ENCODE measurements around the gene ZNF837.

ZNF837 gene

DNA sequence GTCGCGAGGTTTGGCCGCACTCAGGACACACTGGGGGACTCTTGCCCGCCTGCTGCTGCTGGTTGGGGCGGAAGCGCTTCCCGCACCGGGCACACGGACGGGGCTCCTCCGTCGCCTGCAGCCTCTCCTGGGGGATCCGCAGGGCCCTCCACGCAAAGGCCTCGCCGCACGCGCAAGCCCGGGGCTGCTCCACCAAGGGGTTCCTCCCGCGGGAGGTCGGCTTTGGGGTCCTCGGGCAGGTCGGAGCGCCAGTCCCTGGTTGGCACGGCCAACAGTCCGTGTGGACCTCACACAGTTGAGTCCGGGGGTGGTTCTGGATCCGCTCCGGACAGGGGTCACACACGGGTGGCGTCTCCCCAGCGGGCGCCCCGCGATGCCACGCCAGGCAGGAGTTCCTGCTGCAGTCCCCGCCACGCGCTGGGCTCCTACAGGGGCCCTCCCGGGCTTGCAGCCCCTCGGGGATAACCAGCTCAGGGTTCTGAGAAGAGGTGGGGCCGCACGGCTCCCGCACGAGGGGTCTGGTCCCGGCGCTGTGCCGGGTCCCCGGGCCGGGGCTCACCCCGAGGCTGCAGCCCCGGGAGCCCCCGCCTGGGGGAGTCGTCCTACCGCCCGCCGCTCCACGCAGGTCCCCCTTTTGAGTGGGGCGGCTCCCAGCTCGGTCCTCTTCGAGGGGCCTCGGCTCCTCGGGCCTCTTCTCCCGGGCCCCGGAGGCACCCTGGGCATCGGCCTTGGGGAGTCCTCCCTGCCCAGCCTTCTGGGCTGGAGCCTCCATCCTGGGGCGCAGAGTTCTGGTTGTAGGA is 12.1 kb downstream of the ZNF837 start:
- Mint-ChIP-seq H3K9me3 (no peaks in the 10 kb centered on the region), H3K4me3 (no peak overlapping the region)

DNA sequence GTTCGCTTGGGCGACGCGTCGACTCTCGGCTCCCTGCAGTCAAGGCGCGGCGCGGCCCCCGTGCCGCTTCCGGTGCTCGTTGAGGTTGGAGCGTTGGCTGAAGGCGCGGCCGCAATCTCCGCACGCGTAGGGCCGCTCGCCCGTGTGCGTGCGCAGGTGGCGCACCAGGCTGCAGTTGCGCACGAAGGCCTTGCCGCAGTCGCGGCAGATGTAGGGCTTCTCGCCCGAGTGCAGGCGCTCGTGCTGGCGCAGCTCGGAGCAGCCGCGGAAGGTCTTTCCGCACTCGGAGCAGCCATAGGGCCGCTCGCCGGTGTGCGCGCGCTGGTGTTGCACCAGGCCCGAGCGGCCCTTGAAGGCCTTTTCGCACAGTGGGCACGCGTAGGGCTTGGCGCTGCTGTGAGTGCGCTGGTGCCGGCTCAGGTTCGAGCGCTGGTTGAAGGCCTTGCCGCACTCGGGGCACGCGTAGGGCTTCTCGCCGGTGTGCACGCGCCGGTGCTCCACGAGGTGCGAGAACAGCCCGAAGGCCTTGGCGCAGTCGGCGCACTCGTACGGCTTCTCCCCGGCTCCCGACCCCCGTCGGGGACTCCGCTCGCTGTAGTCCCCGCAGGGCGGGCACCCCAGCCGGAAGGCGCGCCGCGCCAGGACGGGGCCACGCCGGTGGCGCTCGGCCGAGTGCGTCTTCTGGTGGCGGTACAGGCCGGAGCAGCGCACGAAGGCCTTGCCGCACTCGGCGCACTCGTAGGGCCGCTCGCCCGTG is 13.0 kb downstream of the ZNF837 start:
- peaks cover 5 to 19% of the 10 kb centered on the region in 2 donors for H3K4me1 Mint-ChIP-seq
- DNase-seq = no peak
- no peak overlapping the region for H3K4me3 Mint-ChIP-seq
- H3K27me3 Mint-ChIP-seq = no peaks in the 10 kb centered on the region
- no peak overlapping the region for H3K27ac Mint-ChIP-seq
- H3K9me3 Mint-ChIP-seq = no peaks in the 10 kb centered on the region
- no peak for ATAC-seq (replicated peaks)
- peaks cover 9 to 11% of the 10 kb centered on the region in 2 donors for H3K36me3 Mint-ChIP-seq

More for the DNA sequence above, 12.1 kb downstream of the ZNF837 start:
- H3K27ac Mint-ChIP-seq = no peak overlapping the region
- H3K27me3 Mint-ChIP-seq = no peaks in the 10 kb centered on the region
- peaks cover 9 to 11% of the 10 kb centered on the region in 2 donors for H3K36me3 Mint-ChIP-seq
- peaks cover 4 to 17% of the 10 kb centered on the region in 2 donors for H3K4me1 Mint-ChIP-seq
- DNase-seq = no peak
- ATAC-seq (replicated peaks) = no peak

DNA sequence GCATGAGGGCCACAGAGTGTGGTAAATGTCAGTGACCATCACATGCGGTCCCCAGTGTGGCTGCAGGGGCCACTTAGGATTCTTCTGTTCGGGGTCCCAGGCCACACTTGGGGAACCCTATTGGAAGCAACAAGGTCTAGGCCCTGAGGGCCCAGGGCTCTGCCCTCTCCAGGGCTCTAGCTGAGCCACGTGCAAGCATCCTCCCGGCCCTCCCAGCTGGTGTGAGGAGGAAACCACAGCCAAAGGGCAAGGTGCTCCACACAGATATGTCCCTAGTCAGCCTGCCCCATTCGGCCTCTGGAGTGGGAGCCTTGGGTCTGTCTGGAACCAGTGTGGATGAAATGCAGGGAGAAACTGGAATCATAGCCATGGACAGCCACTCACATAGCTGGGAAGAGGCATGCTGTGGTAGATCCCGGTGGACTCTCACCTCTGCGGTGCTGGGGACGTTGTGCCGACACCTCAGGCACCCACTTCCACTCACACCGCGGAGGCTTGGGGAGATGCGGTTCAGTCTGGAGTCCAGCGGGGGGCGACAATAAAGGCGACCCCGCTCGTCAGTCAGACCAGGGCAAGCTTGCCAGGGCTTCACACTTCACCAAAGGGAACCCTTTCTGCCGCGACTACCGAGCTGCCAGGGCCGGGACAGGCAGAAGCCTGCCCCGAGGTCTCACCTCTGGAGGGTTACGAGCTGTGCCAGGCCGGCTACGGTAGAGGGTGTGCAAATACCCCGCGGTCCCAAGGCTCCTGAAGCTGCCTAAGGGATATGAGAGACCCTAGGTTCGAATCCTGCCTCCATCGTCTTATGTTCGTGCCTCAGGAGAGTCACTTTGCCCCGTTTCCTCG is 14.0 kb downstream of the ZNF837 start:
- no peak for ATAC-seq (replicated peaks)
- Mint-ChIP-seq H3K27me3 (no peaks in the 10 kb centered on the region), H3K9me3 (no peaks in the 10 kb centered on the region), H3K4me3 (no peak overlapping the region), H3K27ac (no peak overlapping the region), H3K36me3 (peaks cover 9 to 15% of the 10 kb centered on the region in 2 donors), H3K4me1 (peaks cover 11 to 24% of the 10 kb centered on the region in 2 donors)
- no peak for DNase-seq

DNA sequence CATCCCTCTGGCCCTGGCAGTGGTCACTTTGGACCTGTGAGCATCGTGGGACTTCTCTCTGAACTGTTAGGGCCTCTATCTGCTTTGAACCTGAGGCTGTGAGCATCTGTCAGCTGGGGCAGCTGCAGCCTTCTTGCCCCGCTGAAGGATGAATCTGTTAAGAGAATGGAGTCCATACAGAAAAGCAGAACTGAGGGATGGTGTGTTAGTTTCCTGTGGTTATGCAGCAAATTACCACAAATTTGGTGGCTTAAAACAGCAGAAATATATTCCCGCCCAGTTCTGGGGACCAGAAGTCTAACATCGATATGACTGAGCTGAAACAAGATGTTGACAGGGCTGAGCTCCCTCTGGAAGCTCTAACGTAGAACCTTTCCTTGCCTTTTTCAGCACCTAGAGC is 16.7 kb downstream of the ZNF837 start:
- ATAC-seq (replicated peaks) (peak; percentile 7 to 14), DNase-seq (no peak)
- H3K4me1 Mint-ChIP-seq = peaks cover 14 to 29% of the 10 kb centered on the region in 2 donors
- peaks cover 4 to 13% of the 10 kb centered on the region in 2 donors for H3K36me3 Mint-ChIP-seq
- H3K9me3 Mint-ChIP-seq = no peaks in the 10 kb centered on the region
- H3K4me3 Mint-ChIP-seq = peak overlapping the region; percentile 32 to 67
- no peaks in the 10 kb centered on the region for H3K27me3 Mint-ChIP-seq
- peak overlapping the region; percentile 53 for H3K27ac Mint-ChIP-seq

DNA sequence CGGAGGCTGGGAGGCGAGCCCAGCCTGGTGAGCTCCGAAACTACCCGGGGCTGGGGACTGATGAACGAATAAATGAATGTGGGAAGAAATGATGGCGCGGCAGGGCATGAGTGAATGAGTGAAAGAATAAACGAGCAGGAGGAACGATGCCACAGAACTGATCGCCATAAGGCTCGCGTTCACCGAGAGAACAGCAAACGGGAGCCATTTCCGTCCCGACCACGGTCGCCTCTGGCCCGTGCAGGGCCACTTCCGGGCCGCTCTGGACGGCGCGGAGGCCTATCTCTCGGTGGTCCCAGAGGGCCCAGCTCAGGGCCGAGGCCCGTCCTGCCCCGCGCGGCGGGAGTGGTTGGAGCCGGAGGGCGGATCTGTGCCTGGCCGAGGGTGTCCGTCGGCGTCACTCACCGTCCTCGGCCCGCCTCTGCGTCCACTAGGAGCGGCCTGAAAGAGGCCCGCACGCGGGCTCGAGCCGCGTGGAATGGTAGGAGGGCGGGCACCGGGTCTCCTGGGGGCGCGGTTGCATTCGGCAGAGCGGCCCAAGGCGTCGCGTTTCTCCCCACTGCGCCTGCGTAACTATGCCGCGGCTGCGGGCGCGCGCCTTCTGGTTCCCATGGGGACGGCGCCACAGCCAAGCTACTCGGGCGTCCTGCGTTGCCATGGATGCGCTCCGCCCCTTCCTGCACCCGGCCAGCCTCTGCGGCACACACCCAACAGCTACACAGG is 18.4 kb downstream of the ZNF837 start, which contains the start of gene ZNF497:
TSS of gene ZNF497 (minus strand) at position 480 of the 723 bp plus-strand sequence. CDS start 5,116 bp downstream, outside the sequence.
- peaks cover 0 to 10% of the 10 kb centered on the region in 2 donors for H3K27me3 Mint-ChIP-seq
- peak; percentile 87 for ATAC-seq (replicated peaks)
- H3K27ac Mint-ChIP-seq = peak within 1 kb of the TSS; percentile 98
- no peaks in the 10 kb centered on the region for H3K9me3 Mint-ChIP-seq
- peaks cover 17 to 29% of the 10 kb centered on the region in 2 donors for H3K4me1 Mint-ChIP-seq
- DNase-seq = peak; percentile 97
- H3K4me3 Mint-ChIP-seq = peak within 1 kb of the TSS; percentile 90 to 93
- peaks cover 5 to 22% of the 10 kb centered on the region in 2 donors for H3K36me3 Mint-ChIP-seq

DNA sequence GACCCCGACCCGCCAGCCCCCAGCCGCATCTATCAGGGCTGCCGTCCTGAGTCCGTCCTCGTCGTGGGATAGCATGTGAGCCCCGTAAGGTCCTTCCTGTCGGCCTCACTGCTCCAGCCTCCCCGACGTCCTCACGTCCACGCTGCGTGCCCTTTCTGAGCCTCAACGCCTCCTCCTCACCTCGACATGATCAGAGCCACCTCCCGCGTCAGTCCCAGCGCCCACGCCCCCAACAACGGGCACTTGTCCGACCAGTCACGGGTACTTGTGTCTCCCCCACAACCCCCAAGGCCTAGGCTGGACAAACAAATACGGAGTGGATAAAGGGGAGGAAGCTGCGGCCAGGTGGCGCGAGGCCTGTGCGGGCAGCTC is 18.9 kb downstream of the ZNF837 start:
- H3K27me3 Mint-ChIP-seq = peaks cover 0 to 12% of the 10 kb centered on the region in 2 donors
- no peaks in the 10 kb centered on the region for H3K9me3 Mint-ChIP-seq
- H3K4me1 Mint-ChIP-seq = peaks cover 17 to 32% of the 10 kb centered on the region in 2 donors
- H3K4me3 Mint-ChIP-seq = peak overlapping the region; percentile 90 to 93
- peak overlapping the region; percentile 98 for H3K27ac Mint-ChIP-seq
- ATAC-seq (replicated peaks) (peak; percentile 50 to 59), DNase-seq (peak; percentile 75)
- peaks cover 5 to 20% of the 10 kb centered on the region in 2 donors for H3K36me3 Mint-ChIP-seq

DNA sequence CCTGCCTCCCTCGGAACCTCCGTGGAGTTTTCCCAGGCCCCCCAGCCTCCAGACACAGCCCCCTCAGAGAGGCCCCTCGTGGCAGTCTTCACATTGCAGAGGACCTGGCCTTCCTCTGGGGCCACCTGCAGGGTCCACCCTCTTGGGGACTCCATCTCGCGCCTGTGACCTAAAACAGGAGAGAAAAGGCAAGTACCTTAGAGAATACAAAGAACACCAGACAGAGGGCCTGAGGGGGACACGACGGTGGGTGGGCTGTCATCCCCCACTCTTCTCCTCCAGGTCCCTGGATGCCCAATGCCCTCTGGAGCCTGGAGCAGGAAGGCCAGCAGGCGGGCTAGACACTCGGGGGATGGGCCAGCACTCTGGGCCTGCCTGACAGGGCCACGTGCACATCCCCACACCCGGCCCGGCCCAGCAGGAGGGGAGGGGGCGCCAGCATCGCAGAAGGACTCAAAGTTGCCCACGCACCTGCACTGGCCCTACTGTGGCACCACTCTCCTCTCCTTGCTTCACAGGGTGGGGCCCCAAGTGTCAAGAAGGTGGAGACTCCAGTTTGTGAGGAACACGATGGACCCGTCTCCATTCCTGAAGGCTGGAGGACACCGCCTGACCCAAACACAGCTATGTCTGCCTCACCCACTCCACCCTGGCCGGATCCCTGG is 23.2 kb downstream of the ZNF837 start:
- DNase-seq (no peak), ATAC-seq (replicated peaks) (no peak)
- H3K4me1 Mint-ChIP-seq = peaks cover 14 to 27% of the 10 kb centered on the region in 2 donors
- H3K27me3 Mint-ChIP-seq = peaks cover 0 to 12% of the 10 kb centered on the region in 2 donors
- H3K36me3 Mint-ChIP-seq = peaks cover 13 to 29% of the 10 kb centered on the region in 2 donors
- peak overlapping the region in 1 of 2 donors; percentile 22 for H3K4me3 Mint-ChIP-seq
- H3K9me3 Mint-ChIP-seq = no peaks in the 10 kb centered on the region
- peak overlapping the region; percentile 25 for H3K27ac Mint-ChIP-seq

DNA sequence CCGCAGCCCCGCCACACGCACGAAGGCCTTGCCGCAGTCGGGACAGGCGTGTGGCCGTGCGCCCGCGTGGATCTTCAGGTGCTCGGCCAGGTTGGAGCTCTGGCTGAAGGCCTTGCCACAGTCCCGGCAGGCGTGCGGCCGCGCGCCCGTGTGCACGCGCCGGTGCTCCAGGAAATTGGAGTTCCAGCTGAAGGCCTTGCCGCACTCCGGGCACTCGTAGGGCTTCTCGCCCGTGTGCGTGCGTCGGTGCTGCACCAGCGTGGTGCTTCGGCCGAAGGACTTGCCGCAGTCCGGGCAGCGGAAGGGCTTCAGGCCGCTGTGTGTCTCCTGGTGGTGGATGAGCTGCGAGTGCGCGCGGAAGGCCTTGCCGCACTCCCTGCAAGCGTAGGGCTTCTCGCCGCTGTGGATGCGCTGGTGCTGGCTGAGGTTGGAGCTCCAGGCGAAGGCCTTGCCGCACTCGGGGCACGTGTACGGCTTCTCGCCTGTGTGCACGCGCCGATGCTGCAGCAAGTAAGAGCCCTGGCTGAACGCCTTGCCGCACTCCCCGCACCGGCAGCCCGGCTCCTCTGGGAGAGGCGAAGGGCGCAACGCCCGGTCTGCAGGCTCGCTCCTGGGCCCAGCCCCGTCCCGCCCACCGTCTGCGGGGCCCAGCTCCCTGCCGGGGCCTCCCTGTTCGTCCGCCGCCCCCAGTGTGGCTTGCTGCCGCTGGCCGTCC is 23.9 kb downstream of the ZNF837 start:
- Mint-ChIP-seq H3K27ac (peak overlapping the region; percentile 81), H3K27me3 (peaks cover 0 to 12% of the 10 kb centered on the region in 2 donors), H3K36me3 (peaks cover 19 to 33% of the 10 kb centered on the region in 2 donors), H3K9me3 (no peaks in the 10 kb centered on the region), H3K4me3 (peak overlapping the region; percentile 48 to 71), H3K4me1 (peaks cover 15 to 32% of the 10 kb centered on the region in 2 donors)
- ATAC-seq (replicated peaks) = peak; percentile 5 to 15
- no peak for DNase-seq

DNA sequence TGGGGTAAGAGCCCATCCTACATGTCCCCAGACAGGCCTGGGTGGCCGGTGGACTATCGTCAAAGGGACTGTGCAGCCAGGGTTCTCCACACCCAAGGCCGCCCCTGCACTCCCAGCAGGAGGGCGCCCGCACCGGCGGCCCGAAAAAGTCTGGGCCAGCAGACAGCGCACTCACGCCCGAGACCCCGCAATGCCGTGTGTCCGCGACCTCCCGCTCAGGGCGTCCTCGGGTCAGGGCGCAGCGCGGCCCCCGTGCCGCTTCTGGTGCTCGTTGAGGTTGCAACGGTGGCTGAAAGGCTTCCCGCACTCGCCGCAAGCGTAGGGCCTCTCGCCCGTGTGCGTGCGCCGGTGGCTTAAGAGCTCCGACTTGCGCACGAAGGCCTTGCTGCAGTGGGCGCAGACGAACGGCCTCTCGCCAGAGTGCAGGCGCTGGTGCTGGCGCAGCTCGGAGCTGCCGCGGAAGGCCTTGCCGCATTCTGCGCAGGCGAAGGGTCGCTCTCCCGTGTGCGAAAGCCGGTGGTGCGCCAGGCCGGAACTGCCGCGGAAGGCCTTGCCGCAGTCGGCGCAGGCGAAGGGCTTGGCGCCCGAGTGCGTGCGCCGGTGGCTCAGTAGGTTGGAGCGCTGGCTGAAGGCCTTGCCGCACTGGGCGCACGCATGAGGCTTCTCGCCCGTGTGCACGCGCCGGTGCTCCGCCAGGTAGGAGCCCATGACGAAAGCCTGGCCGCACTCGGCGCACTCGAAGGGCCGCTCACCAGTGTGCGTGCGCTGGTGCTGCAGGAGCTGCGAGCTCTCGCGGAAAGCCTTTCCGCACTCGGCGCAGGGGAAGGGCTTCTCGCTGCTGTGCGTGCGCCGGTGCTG is 24.7 kb downstream of the ZNF837 start:
- no peaks in the 10 kb centered on the region for H3K9me3 Mint-ChIP-seq
- peaks cover 14 to 30% of the 10 kb centered on the region in 2 donors for H3K4me1 Mint-ChIP-seq
- no peak for DNase-seq
- peak overlapping the region; percentile 83 for H3K27ac Mint-ChIP-seq
- ATAC-seq (replicated peaks) = peak; percentile 68 to 73
- H3K36me3 Mint-ChIP-seq = peaks cover 26 to 36% of the 10 kb centered on the region in 2 donors
- H3K27me3 Mint-ChIP-seq = peaks cover 0 to 12% of the 10 kb centered on the region in 2 donors
- H3K4me3 Mint-ChIP-seq = peak overlapping the region; percentile 48 to 71

DNA sequence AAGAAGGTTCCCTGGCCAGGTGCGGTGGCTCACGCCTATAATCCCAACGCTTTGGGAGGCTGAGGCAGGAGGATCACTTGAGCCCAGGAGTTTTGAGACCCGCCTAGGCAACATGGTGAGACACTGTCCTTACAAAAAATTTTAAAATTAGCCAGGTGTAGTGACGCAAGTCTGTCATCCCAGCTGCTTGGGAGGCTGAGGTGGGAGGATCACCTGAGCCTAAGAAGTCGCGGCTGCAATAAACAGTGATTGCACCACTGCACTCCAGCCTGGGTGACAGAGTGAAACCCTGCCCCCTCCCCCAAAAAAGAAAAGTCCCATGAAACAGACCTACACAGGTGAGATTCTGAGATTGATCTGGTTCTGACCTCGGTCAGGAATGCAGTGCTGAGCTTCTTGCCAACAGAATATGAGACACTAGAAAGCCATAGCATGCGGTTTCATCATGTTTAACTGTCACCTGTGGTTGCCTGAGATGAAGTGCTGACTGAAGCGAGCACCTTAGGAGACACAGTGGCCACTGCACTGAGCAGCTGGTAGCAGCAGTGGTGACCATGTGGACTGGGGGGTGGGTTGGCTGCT is 25.5 kb downstream of the ZNF837 start:
- H3K36me3 Mint-ChIP-seq = peaks cover 30 to 43% of the 10 kb centered on the region in 2 donors
- H3K4me1 Mint-ChIP-seq = peaks cover 12 to 34% of the 10 kb centered on the region in 2 donors
- peaks cover 0 to 12% of the 10 kb centered on the region in 2 donors for H3K27me3 Mint-ChIP-seq
- DNase-seq = no peak
- no peak overlapping the region for H3K27ac Mint-ChIP-seq
- no peaks in the 10 kb centered on the region for H3K9me3 Mint-ChIP-seq
- H3K4me3 Mint-ChIP-seq = peak overlapping the region in 1 of 2 donors; percentile 10
- ATAC-seq (replicated peaks) = no peak

DNA sequence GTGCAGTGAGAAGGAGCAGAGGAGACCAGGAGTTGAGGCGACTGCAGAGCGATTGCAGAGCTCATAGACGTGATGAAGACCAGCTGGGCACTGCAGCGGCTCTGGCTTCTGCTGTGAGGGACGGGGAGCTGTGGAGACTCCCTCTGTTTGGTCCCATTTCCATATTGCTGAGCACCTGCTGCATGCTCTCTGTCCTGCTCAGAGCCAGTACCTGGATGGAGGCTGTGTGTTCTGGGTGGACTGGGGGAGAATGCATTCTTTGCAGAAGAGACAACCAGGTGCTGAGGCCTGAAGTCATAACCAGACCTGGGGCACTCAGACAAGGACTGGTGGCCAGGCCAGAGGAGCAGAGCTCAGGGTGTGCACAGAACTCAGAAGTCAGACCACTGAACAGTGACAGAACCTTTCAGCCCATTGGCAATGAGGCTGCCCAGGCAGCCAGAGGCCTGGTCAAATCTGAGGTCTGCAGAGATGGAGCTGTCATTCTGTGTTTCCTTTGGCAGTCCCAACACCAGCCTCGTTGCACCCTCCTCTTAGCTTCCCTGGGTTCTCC is 26.3 kb downstream of the ZNF837 start:
- no peak overlapping the region for H3K4me3 Mint-ChIP-seq
- H3K4me1 Mint-ChIP-seq = peaks cover 14 to 41% of the 10 kb centered on the region in 2 donors
- H3K27ac Mint-ChIP-seq = peak overlapping the region; percentile 14
- ATAC-seq (replicated peaks) (no peak), DNase-seq (no peak)
- peaks cover 0 to 12% of the 10 kb centered on the region in 2 donors for H3K27me3 Mint-ChIP-seq
- peaks cover 33 to 46% of the 10 kb centered on the region in 2 donors for H3K36me3 Mint-ChIP-seq
- H3K9me3 Mint-ChIP-seq = no peaks in the 10 kb centered on the region

All from stimulated activated naive B cell treated with anti-CD40 and anti-IgM and Interleukin-4, amounts not matched to agents 10 μg/mL and 1 μg/mL and 100 μg/mL, for 72 hours (primary cell).